GM12874 (cell line): Measurements from ENCODE around the gene SLC25A23.

Experiments
- TF ChIP-seq, protein P1 (sequence below): IDR thresholded peaks from 2 replicates; pipeline ENCODE4 v1.5.1; 2011; ENCODE audit warnings: low read depth, mild to moderate bottlenecking, control low read depth, low read length, moderate library complexity; ENCODE audit not compliant: insufficient read depth

SLC25A23 gene

DNA sequence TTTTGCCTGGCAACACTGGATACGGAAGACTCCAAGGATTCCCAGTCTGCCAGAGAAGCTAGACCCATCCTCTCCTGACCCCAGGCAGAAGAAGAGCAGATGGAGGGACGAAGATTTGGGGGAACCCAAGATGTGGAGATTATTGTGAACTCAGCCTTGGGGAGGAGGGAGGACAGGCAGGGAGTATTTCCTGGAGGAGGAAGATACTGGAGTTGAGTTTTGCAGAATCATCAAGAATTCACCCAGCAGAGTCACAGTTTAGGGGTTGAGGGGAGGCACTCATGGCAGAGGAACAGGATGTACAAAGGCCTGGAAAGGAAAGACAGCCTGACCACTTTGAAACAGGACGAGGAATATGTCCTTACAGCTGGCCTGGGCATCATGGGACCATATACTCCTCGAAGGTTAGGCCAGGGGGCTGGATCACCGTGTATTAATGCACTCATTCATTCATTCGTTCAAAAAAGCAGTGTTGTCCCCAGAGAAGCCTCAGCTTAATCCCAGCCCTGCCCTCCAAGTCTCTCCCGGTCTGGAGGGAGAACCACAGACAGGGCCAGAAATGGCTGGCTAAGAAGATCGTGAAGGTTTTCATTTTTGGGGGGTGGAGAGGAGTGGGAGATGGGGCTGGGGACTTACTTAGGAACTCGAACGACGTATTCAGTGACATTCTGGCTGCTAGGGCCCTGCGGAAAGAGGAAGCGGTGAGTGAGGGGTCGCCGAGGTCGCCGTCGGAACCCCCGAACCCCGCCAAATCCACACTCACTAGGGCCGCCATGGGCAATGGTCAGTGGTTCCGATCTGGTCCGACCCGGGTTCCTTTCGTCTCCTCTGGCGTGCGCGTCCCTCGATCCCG is 67.1 kb downstream of the SLC25A23 start:
- TF ChIP-seq, protein P1, sequence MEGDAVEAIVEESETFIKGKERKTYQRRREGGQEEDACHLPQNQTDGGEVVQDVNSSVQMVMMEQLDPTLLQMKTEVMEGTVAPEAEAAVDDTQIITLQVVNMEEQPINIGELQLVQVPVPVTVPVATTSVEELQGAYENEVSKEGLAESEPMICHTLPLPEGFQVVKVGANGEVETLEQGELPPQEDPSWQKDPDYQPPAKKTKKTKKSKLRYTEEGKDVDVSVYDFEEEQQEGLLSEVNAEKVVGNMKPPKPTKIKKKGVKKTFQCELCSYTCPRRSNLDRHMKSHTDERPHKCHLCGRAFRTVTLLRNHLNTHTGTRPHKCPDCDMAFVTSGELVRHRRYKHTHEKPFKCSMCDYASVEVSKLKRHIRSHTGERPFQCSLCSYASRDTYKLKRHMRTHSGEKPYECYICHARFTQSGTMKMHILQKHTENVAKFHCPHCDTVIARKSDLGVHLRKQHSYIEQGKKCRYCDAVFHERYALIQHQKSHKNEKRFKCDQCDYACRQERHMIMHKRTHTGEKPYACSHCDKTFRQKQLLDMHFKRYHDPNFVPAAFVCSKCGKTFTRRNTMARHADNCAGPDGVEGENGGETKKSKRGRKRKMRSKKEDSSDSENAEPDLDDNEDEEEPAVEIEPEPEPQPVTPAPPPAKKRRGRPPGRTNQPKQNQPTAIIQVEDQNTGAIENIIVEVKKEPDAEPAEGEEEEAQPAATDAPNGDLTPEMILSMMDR = no peak
